CD4-positive, alpha-beta T cell (primary cell): ENCODE measurements around the gene NOD2. TPM values are rescaled to one million over a fixed set of nuclear protein-coding genes. Genes with fewer than 3 reads are reported as not detected.
A peak's percentile ranks its signal among the peaks of the same experiment; 100 is the strongest.

Source experiments
- ATAC-seq: fragments of 200-7000 bp; cut with Tn5 transposase; one replicate; pipeline ENCODE4 v1.10.0; 2022; ENCODE audit warnings: mild to moderate bottlenecking; ENCODE audit not compliant: poor library complexity
- CTCF ChIA-PET: fragments of 350-600 bp; sonication (Branson Sonifier 250); formaldehyde crosslinking; loops from one replicate; lab custom pipeline; 2021; ENCODE audit warnings: antibody characterized with exemption, inconsistent platforms; lab: Charles Lee
- POLR2A ChIA-PET: fragments of 350-600 bp; sonication (Branson Sonifier 250); formaldehyde crosslinking; loops from one replicate; lab custom pipeline; 2021; ENCODE audit warnings: antibody characterized with exemption, inconsistent platforms; lab: Charles Lee
- DNase-seq, 14 experiments: peaks; one replicate each; pipeline ENCODE4 v3.0.0-alpha.2; 2013 to 2020; ENCODE audit warnings: mixed read lengths in 2 of 14
- H3K27ac ChIP-seq, 2 donors: one replicate each; pipeline versions ENCODE4 v1.5.1 to v1.7.0; 2013; ENCODE audit warnings: low read length in 2 of 2, low read depth in 1 of 2, mild to moderate bottlenecking in 1 of 2
- H3K27me3 ChIP-seq, 2 experiments: 1 replicate in 1 of 2; 2 replicates in 1 of 2; pipeline versions ENCODE4 v1.6.1 to v1.7.0; 2013; ENCODE audit warnings: low read length in 2 of 2, control low read depth in 1 of 2, mild to moderate bottlenecking in 1 of 2, moderate library complexity in 1 of 2; ENCODE audit not compliant: insufficient read depth in 2 of 2, control insufficient read depth in 1 of 2
- H3K36me3 ChIP-seq: one replicate; pipeline ENCODE4 v1.6.1; 2013; ENCODE audit warnings: low read length, control low read depth; ENCODE audit not compliant: insufficient read depth
- H3K4me1 ChIP-seq: one replicate; pipeline ENCODE4 v1.6.1; 2013; ENCODE audit warnings: low read length, control low read depth; ENCODE audit not compliant: insufficient read depth
- H3K4me3 ChIP-seq: one replicate; pipeline ENCODE4 v1.5.1; 2013; ENCODE audit warnings: mild to moderate bottlenecking, low read length, moderate library complexity
- H3K9me3 ChIP-seq, 2 experiments: 1 replicate in 1 of 2; 2 replicates in 1 of 2; pipeline versions ENCODE4 v1.6.1 to v1.7.0; 2013; ENCODE audit warnings: low read length in 2 of 2, mild to moderate bottlenecking in 2 of 2, control low read depth in 1 of 2, moderate library complexity in 1 of 2; ENCODE audit not compliant: control insufficient read depth in 1 of 2, insufficient read depth in 1 of 2
- H3K27ac Mint-ChIP-seq: one replicate; pipeline ENCODE4 v1.8.0; 2020; ENCODE audit warnings: mixed read lengths
- H3K27me3 Mint-ChIP-seq: one replicate; pipeline ENCODE4 v1.8.0; 2021; ENCODE audit warnings: mixed read lengths
- H3K36me3 Mint-ChIP-seq: one replicate; pipeline ENCODE4 v1.8.0; 2021; ENCODE audit warnings: low read depth, mixed read lengths
- H3K4me1 Mint-ChIP-seq: one replicate; pipeline ENCODE4 v1.8.0; 2021; ENCODE audit warnings: low read depth, mixed read lengths
- H3K4me3 Mint-ChIP-seq: one replicate; pipeline ENCODE4 v1.8.0; 2020; ENCODE audit warnings: mild to moderate bottlenecking, mixed read lengths
- H3K9me3 Mint-ChIP-seq: one replicate; pipeline ENCODE4 v1.8.0; 2020; ENCODE audit warnings: mixed read lengths
- intact Hi-C, 2 experiments: fragments of 100-400 bp; cut with DNase I in 1 of 2; cut with micrococcal nuclease in 1 of 2; formaldehyde crosslinking; loops; one replicate each; pipeline versions ENCODE4 v1.15.1 to v1.9.0; 2023 to 2025; cut with DNase I, micrococcal nuclease
- total RNA-seq, 174 experiments: library from RNA in 2 of 174; stranded (reverse) in 2 of 174; gene quantifications; one replicate each; pipeline ENCODE4 v1.2.3 and lab custom pipeline; 2021 to 2026
- TF ChIP-seq, protein P1 (sequence below): fragments of 200-600 bp; IDR thresholded peaks from one replicate; pipeline ENCODE4 v1.8.0; 2022; ENCODE audit warnings: antibody characterized with exemption, mild to moderate bottlenecking

The NOD2 gene
- total RNA-seq, 2 experiments from 2014 or later, result 4.5 to 5.3 TPM

DNA sequence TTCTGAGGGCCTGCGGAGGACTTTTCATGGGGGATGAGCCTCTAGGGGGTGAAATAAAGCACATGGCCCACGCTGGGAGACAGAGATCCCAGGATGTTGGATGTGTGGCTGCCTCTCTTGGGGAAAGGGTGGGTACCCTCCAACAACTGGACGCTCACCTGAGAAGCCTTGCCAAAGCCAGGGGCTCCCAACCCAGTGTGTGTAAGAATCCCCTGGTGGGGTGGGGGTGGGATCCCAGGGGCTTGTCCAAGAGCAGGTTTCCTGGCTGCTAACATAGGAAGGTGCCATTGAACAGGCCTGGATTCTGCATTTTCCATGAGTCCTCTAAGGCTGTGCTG lies 12.9 kb upstream of the NOD2 start:
- Mint-ChIP-seq H3K9me3 (no peaks in the 10 kb centered on the region), H3K36me3 (peaks cover 55% of the 10 kb centered on the region), H3K4me3 (peak overlapping the region; percentile 97), H3K4me1 (peaks cover 91% of the 10 kb centered on the region), H3K27ac (peak overlapping the region; percentile 84), H3K27me3 (no peaks in the 10 kb centered on the region)
- no peak for DNase-seq
- Histone ChIP-seq H3K27me3 (no peaks in the 10 kb centered on the region), H3K4me1 (peaks cover 91% of the 10 kb centered on the region), H3K4me3 (peak overlapping the region; percentile 96), H3K9me3 (no peaks in the 10 kb centered on the region), H3K36me3 (peaks cover 41% of the 10 kb centered on the region), H3K27ac (peak overlapping the region; percentile 87 to 92)
- TF ChIP-seq, protein P1, sequence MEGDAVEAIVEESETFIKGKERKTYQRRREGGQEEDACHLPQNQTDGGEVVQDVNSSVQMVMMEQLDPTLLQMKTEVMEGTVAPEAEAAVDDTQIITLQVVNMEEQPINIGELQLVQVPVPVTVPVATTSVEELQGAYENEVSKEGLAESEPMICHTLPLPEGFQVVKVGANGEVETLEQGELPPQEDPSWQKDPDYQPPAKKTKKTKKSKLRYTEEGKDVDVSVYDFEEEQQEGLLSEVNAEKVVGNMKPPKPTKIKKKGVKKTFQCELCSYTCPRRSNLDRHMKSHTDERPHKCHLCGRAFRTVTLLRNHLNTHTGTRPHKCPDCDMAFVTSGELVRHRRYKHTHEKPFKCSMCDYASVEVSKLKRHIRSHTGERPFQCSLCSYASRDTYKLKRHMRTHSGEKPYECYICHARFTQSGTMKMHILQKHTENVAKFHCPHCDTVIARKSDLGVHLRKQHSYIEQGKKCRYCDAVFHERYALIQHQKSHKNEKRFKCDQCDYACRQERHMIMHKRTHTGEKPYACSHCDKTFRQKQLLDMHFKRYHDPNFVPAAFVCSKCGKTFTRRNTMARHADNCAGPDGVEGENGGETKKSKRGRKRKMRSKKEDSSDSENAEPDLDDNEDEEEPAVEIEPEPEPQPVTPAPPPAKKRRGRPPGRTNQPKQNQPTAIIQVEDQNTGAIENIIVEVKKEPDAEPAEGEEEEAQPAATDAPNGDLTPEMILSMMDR, result no peak
- intact Hi-C loops, result loop anchor here (2.0 kb wide), 2 partner anchors 28 to 66 kb away; no protein-coding TSS in a partner anchor
- no peak for ATAC-seq
- ChIA-PET POLR2A (interaction anchor here (0.6 to 13.0 kb wide), 14 partner anchors 12 to 485 kb away, joined by 3 to 174 read pairs (median 4); partner anchors contain the start of genes BRD7 and CYLD), CTCF (interaction anchor here (0.9 to 5.5 kb wide), 7 partner anchors 9 to 125 kb away, joined by 3 to 45 read pairs (median 4); no protein-coding TSS in a partner anchor)

DNA sequence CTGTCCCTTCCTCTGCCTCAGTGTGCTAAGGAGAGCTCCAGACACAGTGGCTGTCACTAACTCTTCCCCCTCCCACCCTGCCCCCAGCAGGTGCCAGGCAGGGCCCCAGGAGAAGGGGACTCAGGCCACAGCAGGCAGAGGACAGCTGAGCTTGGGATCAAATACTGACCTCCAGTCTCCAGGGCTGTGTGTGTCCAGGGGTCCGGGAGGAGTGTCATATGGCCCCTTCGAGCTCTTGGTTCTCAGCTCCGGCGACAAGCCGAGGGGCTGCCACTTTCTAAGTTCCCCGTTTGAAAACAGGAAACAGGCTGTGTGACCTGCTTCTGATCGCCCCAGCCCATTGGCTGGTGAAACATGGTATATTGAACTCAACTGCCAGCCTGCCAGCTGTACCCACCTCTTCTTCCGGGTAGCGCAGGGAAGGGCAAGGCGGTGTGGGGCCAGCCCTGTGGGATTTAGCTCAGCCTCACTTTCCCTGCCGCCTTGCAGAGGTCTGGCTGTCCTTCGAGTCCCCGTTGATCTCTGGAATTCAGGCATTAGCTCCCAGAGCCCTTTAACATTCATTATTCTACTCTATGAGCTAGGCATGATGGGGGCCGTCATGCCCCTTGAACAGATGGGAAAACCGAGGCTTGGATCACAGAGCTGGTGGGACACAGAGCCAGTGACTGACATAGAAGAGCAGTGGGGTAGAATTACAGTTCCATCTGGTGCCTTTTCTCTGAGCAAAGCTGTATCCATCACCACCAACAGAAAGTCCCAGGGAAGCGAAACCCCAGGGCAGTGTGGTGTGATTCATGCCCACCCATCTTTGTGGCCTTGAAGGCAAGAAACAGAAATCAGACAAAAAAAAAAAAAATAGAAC lies 12.2 kb upstream of the NOD2 start, which contains the start of gene SNX20:
TSS of gene SNX20 (minus strand) at position 292 of the 865 bp plus-strand sequence. CDS start 3,786 bp downstream, outside the sequence.
- Histone ChIP-seq H3K9me3 (no peaks in the 10 kb centered on the region), H3K27ac (peak within 1 kb of the TSS; percentile 87 to 92), H3K27me3 (no peaks in the 10 kb centered on the region), H3K36me3 (peaks cover 33% of the 10 kb centered on the region), H3K4me1 (peaks cover 91% of the 10 kb centered on the region), H3K4me3 (peak within 1 kb of the TSS; percentile 96)
- ChIA-PET CTCF (interaction anchor here (0.8 to 5.5 kb wide), 8 partner anchors 10 to 124 kb away, joined by 3 to 45 read pairs (median 4); no protein-coding TSS in a partner anchor), POLR2A (interaction anchor here (0.6 to 13.0 kb wide), 20 partner anchors 13 to 656 kb away, joined by 3 to 174 read pairs (median 4); partner anchors contain the start of genes BRD7, CNEP1R1 and CYLD)
- peaks cover 48% of the 10 kb centered on the region for H3K36me3 Mint-ChIP-seq
- peaks cover 93% of the 10 kb centered on the region for H3K4me1 Mint-ChIP-seq
- TF ChIP-seq, protein P1, result no peak
- no peaks in the 10 kb centered on the region for H3K9me3 Mint-ChIP-seq
- peak within 1 kb of the TSS; percentile 84 for H3K27ac Mint-ChIP-seq
- H3K27me3 Mint-ChIP-seq, result no peaks in the 10 kb centered on the region
- peak within 1 kb of the TSS; percentile 97 for H3K4me3 Mint-ChIP-seq
- peak in 13 of 14 experiments; percentile 57 to 90 (median 69) for DNase-seq
- peak; percentile 82 for ATAC-seq
- intact Hi-C loops, result loop anchor here (2.0 kb wide), 2 partner anchors 28 to 66 kb away; no protein-coding TSS in a partner anchor

DNA sequence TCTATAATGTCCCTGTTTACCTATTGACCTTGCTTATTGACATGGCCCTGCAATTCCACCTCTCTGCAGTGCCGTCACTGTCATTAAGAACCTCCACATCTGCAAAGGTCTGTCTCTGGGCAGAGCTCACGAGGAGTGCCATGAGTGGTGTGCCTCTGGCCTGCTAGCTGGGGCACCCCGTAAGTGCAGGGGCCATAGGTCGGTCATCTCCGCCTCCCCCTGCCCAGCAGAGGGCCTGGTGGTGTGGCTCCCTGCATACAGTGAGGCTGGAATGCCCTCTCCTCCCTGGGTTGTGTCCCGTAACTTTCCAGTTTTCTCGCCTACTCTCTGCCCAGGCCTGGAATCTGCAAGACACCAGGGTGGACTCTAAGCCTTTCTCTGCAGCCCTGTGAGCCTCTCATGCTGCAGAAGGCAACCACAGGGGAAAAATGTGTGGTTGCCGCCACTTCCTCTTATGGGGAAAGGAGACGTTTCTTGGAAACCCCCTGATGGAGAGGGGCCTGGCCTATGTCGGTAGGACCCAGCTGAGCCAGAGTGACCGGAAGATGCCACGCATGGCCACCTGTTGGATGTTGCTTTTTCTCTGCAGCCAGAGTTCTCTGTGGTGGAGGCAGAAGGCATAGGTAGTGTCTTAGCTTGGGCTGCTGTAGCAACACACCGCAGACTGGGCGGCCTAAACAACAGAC lies 9.6 kb upstream of the NOD2 start:
- peak; percentile 24 for ATAC-seq
- no peaks in the 10 kb centered on the region for H3K9me3 Mint-ChIP-seq
- Histone ChIP-seq H3K4me3 (peak overlapping the region; percentile 23), H3K27me3 (no peaks in the 10 kb centered on the region), H3K36me3 (peaks cover 8% of the 10 kb centered on the region), H3K27ac (peak overlapping the region; percentile 79 to 85), H3K9me3 (no peaks in the 10 kb centered on the region), H3K4me1 (peaks cover 82% of the 10 kb centered on the region)
- peaks cover 73% of the 10 kb centered on the region for H3K4me1 Mint-ChIP-seq
- DNase-seq, result peak in 10 of 14 experiments; percentile 22 to 85 (median 52)
- H3K27me3 Mint-ChIP-seq, result no peaks in the 10 kb centered on the region
- H3K4me3 Mint-ChIP-seq, result peak overlapping the region; percentile 85
- ChIA-PET CTCF (interaction anchor here (1.3 to 5.5 kb wide), 3 partner anchors 12 to 63 kb away, joined by 3 to 45 read pairs (median 6); no protein-coding TSS in a partner anchor), POLR2A (interaction anchor here (1.6 to 13.0 kb wide), 5 partner anchors 13 to 61 kb away, joined by 3 to 174 read pairs (median 7); partner anchors contain the start of gene CYLD)
- H3K36me3 Mint-ChIP-seq, result peaks cover 22% of the 10 kb centered on the region
- H3K27ac Mint-ChIP-seq, result peak overlapping the region; percentile 84
- intact Hi-C loops, result loop anchor here (2.0 kb wide), 2 partner anchors 15 to 17 kb away; no protein-coding TSS in a partner anchor
- TF ChIP-seq, protein P1, result no peak
